Measurements from ENCODE around the gene APOL5. TPM values are rescaled to one million over a fixed set of nuclear protein-coding genes. Genes with fewer than 3 reads are reported as not detected.
"Not testable (repeated sequence)": the region's sequence is repeated elsewhere in the genome, so short reads cannot be mapped to it uniquely, and the experiment has no call there.

Gene APOL5
- total RNA-seq, 2 experiments from 2014 or later, result not detected

GRCh38 chr22:35695202-35695601 is 22.5 kb upstream of the APOL5 start:
- no peak for DNase-seq
- Mint-ChIP-seq H3K4me3 (no peak overlapping the region), H3K27ac (no peak overlapping the region), H3K27me3 (no peaks in the 10 kb centered on the region), H3K9me3 (no peaks in the 10 kb centered on the region), H3K4me1 (no peaks in the 10 kb centered on the region), H3K36me3 (no peaks in the 10 kb centered on the region)

DNA sequence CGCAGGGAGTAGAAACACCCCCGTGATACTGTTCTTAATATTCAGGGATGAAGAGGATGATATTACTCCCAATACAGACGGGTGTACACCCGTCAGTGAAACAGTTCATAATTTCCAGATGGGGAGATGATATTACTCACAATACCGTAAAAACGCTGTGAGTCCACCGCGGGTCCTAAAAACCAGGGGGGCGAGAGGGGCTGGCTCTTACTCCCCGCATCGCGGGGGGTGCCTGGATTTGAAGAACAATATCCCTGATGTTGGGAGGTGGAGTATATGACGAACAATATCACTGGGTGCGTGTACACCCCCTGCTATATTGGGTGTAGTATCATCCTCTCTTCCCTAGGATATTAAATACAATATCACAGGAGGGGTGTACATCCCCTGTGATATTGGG is 20.5 kb upstream of the APOL5 start:
- Mint-ChIP-seq H3K27me3 (no peaks in the 10 kb centered on the region), H3K4me3 (no peak overlapping the region), H3K27ac (no peak overlapping the region), H3K36me3 (no peaks in the 10 kb centered on the region), H3K9me3 (no peaks in the 10 kb centered on the region), H3K4me1 (no peaks in the 10 kb centered on the region)
- DNase-seq, result peak; percentile 30

DNA sequence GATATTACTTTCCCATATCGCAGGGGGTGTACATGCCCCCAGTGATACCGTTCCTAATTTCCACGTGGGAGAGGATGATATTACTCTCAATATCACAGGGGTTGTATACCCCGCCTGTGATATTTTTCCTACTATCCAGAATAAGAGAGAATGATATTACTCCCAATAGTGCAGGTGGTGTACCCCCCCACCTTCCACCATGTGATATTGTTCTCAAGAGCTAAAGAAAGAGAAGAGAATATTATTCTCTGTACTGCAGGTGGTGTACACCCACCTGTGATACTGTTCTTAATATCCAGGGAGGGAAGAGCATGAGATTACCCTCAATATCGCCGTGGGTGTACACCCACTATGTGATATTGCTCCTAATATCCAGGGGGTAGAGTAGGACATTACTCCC is 17.8 kb upstream of the APOL5 start:
- H3K4me3 Mint-ChIP-seq, H3K27ac Mint-ChIP-seq, DNase-seq, H3K36me3 Mint-ChIP-seq, H3K4me1 Mint-ChIP-seq, H3K9me3 Mint-ChIP-seq, H3K27me3 Mint-ChIP-seq: not testable (repeated sequence)

DNA sequence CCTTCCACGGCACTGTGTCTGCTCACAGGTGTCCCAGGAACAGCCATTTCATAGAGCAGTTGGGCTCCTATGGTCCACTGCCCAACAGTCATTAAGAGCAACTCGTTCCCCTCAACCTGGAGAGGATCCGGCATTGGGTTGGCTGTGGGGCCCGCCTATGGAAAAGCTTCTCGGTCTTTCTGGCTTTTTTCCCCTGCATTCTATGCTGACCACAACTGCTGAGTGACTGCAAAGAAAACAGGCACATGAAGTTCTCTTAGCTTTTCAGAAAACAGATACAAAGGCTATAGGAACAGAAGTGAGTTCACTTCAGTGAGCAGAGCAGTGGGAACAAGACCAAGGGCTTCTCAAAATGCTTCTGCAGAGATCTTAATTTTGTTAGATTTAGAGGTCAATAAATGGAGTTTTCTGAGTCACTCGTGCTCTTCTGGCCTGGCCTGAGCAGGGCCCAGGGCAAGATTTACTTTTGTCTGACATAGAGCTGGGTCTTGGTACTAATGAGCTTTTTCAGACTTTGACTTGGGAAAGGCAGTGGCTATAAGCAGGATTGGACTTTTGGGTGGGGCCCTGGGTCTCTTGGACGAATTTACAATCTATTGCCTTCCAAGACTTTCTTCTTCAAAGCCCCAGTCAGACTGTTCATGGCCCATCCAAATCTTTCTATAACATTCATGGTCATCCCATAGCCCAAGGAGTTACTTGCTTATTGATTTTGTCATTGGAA is 13.6 kb upstream of the APOL5 start:
- no peaks in the 10 kb centered on the region for H3K36me3 Mint-ChIP-seq
- H3K9me3 Mint-ChIP-seq, result no peaks in the 10 kb centered on the region
- H3K4me3 Mint-ChIP-seq, result no peak overlapping the region
- H3K4me1 Mint-ChIP-seq, result no peaks in the 10 kb centered on the region
- no peak for DNase-seq
- H3K27me3 Mint-ChIP-seq, result no peaks in the 10 kb centered on the region
- H3K27ac Mint-ChIP-seq, result no peak overlapping the region

DNA sequence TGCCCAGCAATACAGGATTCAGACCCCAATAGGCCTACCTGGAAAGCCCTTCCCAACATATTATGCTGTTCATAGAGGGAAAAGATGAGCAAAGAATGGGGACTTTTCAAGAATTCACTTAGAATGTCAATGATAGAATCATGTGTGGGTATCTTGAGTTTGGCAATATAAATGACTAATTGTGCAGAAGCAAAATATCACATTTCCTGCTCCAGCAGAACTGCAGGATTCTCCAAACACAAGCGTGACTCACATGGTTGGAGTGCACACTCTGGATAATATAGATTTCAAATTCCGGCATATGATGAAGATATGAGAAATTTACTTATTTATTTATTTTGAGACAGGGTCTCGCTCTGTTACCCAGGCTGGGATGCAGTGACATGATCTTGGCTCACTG is 12.5 kb upstream of the APOL5 start:
- H3K27me3 Mint-ChIP-seq, result no peaks in the 10 kb centered on the region
- no peak overlapping the region for H3K27ac Mint-ChIP-seq
- H3K9me3 Mint-ChIP-seq, result no peaks in the 10 kb centered on the region
- H3K36me3 Mint-ChIP-seq, result no peaks in the 10 kb centered on the region
- H3K4me1 Mint-ChIP-seq, result no peaks in the 10 kb centered on the region
- H3K4me3 Mint-ChIP-seq, result no peak overlapping the region
- no peak for DNase-seq

DNA sequence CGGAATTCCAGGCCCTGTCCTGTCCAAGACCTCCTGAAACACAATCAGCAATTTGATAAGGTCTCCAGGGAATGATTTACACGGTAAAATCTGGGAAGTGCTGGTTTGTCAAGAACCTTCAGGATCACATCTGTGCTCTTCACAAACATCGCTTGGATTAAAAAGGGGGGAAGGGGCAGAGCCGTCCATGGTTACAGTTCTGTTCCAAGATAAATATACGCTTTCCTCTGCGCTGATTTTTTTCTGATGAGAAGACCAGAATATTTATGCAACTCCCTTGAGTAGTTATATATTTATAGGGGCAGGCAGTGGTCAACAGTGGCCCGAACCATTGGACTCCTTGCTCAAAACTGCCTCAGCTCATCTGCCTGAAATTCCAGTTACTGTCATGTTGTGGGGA is 9.2 kb upstream of the APOL5 start:
- Mint-ChIP-seq H3K9me3 (peaks cover 5% of the 10 kb centered on the region), H3K27me3 (peaks cover 5% of the 10 kb centered on the region), H3K4me1 (no peaks in the 10 kb centered on the region), H3K27ac (no peak overlapping the region), H3K36me3 (peaks cover 5% of the 10 kb centered on the region), H3K4me3 (no peak overlapping the region)
- no peak for DNase-seq

GRCh38 chr22:35708917-35709316 is 8.8 kb upstream of the APOL5 start:
- Mint-ChIP-seq H3K36me3 (peaks cover 5% of the 10 kb centered on the region), H3K27ac (no peak overlapping the region), H3K4me3 (no peak overlapping the region), H3K27me3 (peaks cover 8% of the 10 kb centered on the region), H3K4me1 (no peaks in the 10 kb centered on the region), H3K9me3 (peaks cover 5% of the 10 kb centered on the region)
- no peak for DNase-seq

DNA sequence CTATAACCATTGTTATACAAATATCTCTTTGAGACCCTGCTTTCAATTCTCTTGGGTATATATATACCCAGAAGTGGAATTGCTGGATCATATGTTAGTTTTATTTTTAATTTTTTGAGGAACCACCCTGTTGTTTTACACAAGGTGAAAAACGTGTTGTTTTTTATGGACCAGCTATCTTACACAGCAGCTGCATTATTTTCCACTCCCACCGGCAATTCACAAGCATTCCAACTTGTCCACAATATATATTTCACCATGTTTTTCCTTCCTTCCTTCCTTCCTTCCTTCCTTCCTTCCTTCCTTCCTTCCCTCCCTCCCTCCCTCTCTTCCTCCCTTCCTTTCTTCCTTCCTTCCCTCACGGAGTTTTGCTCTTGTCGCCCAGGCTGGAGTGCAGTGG is 6.3 kb upstream of the APOL5 start:
- peaks cover 5% of the 10 kb centered on the region for H3K36me3 Mint-ChIP-seq
- H3K9me3 Mint-ChIP-seq, result peaks cover 5% of the 10 kb centered on the region
- H3K27me3 Mint-ChIP-seq, result peaks cover 12% of the 10 kb centered on the region
- no peak overlapping the region for H3K27ac Mint-ChIP-seq
- H3K4me1 Mint-ChIP-seq, result no peaks in the 10 kb centered on the region
- no peak for DNase-seq
- H3K4me3 Mint-ChIP-seq, result no peak overlapping the region

DNA sequence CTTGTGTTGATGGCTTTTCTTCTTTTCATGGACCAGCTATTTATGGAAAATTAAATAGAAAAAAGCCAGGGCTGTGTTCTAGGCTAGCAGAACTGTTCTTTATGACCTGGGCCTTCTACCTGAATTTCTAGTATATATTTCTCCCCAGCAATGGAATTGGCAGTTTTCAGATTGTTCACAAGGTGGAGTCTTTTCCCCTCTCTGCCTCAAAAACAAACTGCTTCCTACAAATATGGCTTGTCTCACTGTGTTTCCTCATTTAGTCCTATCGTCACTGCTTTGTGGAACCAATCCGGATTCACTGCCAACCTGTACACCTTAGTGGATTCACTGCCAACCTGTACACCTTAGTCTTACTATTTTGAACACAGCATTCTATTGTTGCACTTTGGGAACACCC is 5.0 kb upstream of the APOL5 start:
- no peak overlapping the region for H3K27ac Mint-ChIP-seq
- no peak overlapping the region for H3K4me3 Mint-ChIP-seq
- peaks cover 5% of the 10 kb centered on the region for H3K36me3 Mint-ChIP-seq
- no peaks in the 10 kb centered on the region for H3K4me1 Mint-ChIP-seq
- no peak for DNase-seq
- peaks cover 12% of the 10 kb centered on the region for H3K27me3 Mint-ChIP-seq
- H3K9me3 Mint-ChIP-seq, result peaks cover 5% of the 10 kb centered on the region

DNA sequence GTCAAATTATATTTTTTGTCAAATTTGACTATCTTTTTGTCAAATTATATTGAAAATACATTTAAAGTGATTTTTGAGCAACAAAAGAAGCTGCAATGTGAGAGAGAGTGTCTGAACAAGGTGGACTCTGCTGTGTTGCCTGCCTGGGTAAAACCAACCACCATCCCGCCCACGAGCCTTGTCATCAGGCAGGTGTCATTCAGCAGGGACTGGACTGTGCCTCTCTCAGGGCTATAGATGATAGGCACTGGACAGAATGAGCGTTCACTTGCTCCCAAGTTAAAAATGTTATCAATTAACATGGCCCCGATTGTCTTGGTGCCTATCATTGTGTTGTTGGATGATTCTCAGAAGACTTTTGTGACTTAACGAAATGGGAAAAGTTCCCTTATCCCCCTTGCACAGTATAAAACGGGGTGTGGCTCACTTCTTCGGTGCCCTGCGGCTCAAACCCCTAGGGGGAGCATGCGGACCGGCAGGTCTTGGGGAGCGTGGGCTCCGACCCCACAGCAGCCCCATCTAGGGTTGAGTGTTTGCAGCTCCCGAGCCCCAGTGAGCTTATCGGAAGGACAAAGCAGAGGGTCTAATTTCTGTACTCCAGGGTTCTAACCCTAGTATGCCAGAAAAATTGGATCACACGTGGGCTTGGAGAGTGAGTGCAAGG is 1.7 kb downstream of the APOL5 start:
- DNase-seq, result no peak
- H3K9me3 Mint-ChIP-seq, result no peaks in the 10 kb centered on the region
- no peaks in the 10 kb centered on the region for H3K4me1 Mint-ChIP-seq
- H3K27me3 Mint-ChIP-seq, result peaks cover 5% of the 10 kb centered on the region
- H3K27ac Mint-ChIP-seq, result no peak overlapping the region
- no peaks in the 10 kb centered on the region for H3K36me3 Mint-ChIP-seq
- H3K4me3 Mint-ChIP-seq, result no peak overlapping the region

DNA sequence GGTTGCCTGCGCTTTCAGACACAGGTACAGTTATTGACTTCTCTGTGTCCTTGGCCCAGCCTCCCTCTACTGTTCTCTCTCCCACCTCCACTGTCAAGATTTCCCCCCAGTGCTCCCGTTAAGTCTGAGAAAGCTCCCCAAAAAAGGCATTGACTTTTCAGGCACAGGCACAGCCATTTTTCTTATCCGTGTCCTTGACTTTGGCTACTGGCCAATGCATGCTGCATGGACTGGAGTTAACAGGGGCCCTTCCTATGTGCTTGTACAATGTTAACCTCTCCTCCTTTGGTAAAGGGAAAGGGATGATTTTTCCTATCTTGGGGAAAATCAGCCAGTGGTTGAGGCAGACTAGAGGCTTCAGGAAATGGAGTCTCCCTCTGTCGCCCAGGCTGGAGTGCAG is 4.3 kb downstream of the APOL5 start:
- Mint-ChIP-seq H3K9me3 (no peaks in the 10 kb centered on the region), H3K27me3 (no peaks in the 10 kb centered on the region), H3K27ac (no peak overlapping the region), H3K4me1 (no peaks in the 10 kb centered on the region), H3K4me3 (no peak overlapping the region), H3K36me3 (no peaks in the 10 kb centered on the region)
- DNase-seq, result no peak

DNA sequence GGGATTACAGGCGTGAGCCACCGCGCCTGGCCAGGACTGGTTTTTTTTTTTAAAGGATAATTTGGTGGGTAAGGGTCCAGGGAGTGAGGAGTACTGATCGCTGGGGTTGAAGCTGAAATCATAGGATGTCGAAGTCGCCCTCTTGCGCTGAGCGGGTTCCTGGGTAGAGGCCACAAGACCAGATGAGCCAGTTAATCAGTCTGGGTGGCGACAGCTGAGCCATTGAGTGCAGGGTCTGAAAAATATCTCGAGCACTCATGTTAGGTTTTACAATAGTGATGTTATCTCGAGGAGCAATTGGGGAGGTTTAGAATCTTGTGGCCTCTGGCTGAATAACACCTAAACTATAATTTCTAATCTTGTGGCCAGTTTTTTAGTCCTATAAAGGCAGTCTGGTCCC is 7.8 kb downstream of the APOL5 start:
- Mint-ChIP-seq H3K9me3 (no peaks in the 10 kb centered on the region), H3K27ac (no peak overlapping the region), H3K36me3 (no peaks in the 10 kb centered on the region), H3K27me3 (no peaks in the 10 kb centered on the region), H3K4me1 (no peaks in the 10 kb centered on the region), H3K4me3 (no peak overlapping the region)
- DNase-seq, result no peak

GRCh38 chr22:35726398-35726797 is 8.7 kb downstream of the APOL5 start:
- no peak for DNase-seq
- no peaks in the 10 kb centered on the region for H3K36me3 Mint-ChIP-seq
- H3K27me3 Mint-ChIP-seq, result no peaks in the 10 kb centered on the region
- H3K27ac Mint-ChIP-seq, result no peak overlapping the region
- H3K9me3 Mint-ChIP-seq, result no peaks in the 10 kb centered on the region
- H3K4me3 Mint-ChIP-seq, result no peak overlapping the region
- no peaks in the 10 kb centered on the region for H3K4me1 Mint-ChIP-seq

- Mint-ChIP-seq H3K4me1 (no peaks in the 10 kb centered on the region), H3K27me3 (no peaks in the 10 kb centered on the region), H3K27ac (no peak overlapping the region), H3K36me3 (no peaks in the 10 kb centered on the region), H3K9me3 (no peaks in the 10 kb centered on the region), H3K4me3 (no peak overlapping the region)
- no peak for DNase-seq
These were observed 9.3 kb downstream of the APOL5 start for GRCh38 chr22:35726933-35727332.

DNA sequence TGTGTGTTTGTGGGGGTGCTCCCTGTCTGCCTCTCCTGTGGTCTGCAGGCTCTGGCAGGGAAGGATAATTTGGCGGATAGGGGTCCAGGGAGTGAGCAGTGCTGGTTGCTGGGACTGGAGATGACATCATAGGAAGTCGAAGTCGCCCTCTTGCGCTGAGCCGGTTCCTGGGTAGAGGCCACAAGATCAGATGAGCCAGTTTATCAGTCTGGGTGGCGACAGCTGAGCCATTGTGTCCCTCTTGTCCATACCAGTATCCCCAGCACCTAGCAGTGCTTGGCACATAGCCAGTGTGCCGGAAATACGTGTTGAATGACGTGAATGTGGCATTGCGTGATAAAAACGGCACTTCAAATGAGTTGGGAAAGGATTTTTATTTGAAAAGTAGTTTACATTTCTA is 9.8 kb downstream of the APOL5 start:
- no peaks in the 10 kb centered on the region for H3K27me3 Mint-ChIP-seq
- no peaks in the 10 kb centered on the region for H3K4me1 Mint-ChIP-seq
- DNase-seq, result no peak
- H3K27ac Mint-ChIP-seq, result no peak overlapping the region
- no peak overlapping the region for H3K4me3 Mint-ChIP-seq
- H3K36me3 Mint-ChIP-seq, result no peaks in the 10 kb centered on the region
- no peaks in the 10 kb centered on the region for H3K9me3 Mint-ChIP-seq

GRCh38 chr22:35728639-35729308 is 11.1 kb downstream of the APOL5 start:
- H3K36me3 Mint-ChIP-seq, result no peaks in the 10 kb centered on the region

More at GRCh38 chr22:35728639-35729308, 11.1 kb downstream of the APOL5 start:
- Mint-ChIP-seq H3K27ac (no peak overlapping the region), H3K27me3 (no peaks in the 10 kb centered on the region), H3K4me3 (no peak overlapping the region), H3K4me1 (no peaks in the 10 kb centered on the region), H3K9me3 (no peaks in the 10 kb centered on the region)
- no peak for DNase-seq

Measured in activated naive CD8-positive, alpha-beta T cell treated with anti-CD3 and anti-CD28 coated beads for 36 hours (primary cell).